Vagina (tissue), 2 donors: Measurements from ENCODE around the gene CYYR1.

Source experiments
- POLR2A ChIP-seq, 2 donors: fragments of 450-650 bp; IDR thresholded peaks; one replicate each; pipeline ENCODE4 v1.6.1; 2017; ENCODE audit warnings: antibody characterized with exemption in 2 of 2, mild to moderate bottlenecking in 2 of 2, moderate library complexity in 2 of 2
- POLR2AphosphoS5 ChIP-seq, 2 donors: sonication (generic); formaldehyde crosslinking; IDR thresholded peaks; one replicate each; pipeline ENCODE4 v1.9.0; 2017; ENCODE audit warnings: antibody characterized with exemption in 2 of 2, mild to moderate bottlenecking in 2 of 2, low read depth in 1 of 2; ENCODE audit not compliant: insufficient read depth in 1 of 2

- TF ChIP-seq POLR2AphosphoS5 (IDR thresholded peaks at IDR 0.05; ENCODE audit: insufficient read depth in 1 of 2, low read depth in 1 of 2): no peak
- no peak for TF ChIP-seq POLR2A (IDR thresholded peaks at IDR 0.05)
These were observed 83.3 kb downstream of the CYYR1 start for GRCh38 chr21:26489781-26490180.
